HEK293T (cell line): ENCODE data around the gene IRAG1.

Source experiments
- FOXM1 ChIP-seq: fragments of 450-650 bp; IDR thresholded peaks from 2 replicates; pipeline ENCODE4 v1.6.1; 2017; ENCODE audit warnings: mild to moderate bottlenecking, borderline replicate concordance
- PKNOX1 ChIP-seq: fragments of 450-650 bp; IDR thresholded peaks from 2 replicates; pipeline ENCODE4 v1.6.1; 2016

- no peak for TF ChIP-seq FOXM1
- no peak for TF ChIP-seq PKNOX1
Measured at GRCh38 chr11:10686311-10686710, 7.2 kb downstream of the IRAG1 start.
